GM12801 (cell line): ENCODE results near the gene PIKFYVE.

Source experiments
- CTCF ChIP-seq: IDR thresholded peaks from one replicate; pipeline ENCODE4 v1.5.1; 2011; ENCODE audit warnings: control low read depth; ENCODE audit not compliant: insufficient read length; ENCODE audit errors: extremely low read depth

PIKFYVE gene

DNA sequence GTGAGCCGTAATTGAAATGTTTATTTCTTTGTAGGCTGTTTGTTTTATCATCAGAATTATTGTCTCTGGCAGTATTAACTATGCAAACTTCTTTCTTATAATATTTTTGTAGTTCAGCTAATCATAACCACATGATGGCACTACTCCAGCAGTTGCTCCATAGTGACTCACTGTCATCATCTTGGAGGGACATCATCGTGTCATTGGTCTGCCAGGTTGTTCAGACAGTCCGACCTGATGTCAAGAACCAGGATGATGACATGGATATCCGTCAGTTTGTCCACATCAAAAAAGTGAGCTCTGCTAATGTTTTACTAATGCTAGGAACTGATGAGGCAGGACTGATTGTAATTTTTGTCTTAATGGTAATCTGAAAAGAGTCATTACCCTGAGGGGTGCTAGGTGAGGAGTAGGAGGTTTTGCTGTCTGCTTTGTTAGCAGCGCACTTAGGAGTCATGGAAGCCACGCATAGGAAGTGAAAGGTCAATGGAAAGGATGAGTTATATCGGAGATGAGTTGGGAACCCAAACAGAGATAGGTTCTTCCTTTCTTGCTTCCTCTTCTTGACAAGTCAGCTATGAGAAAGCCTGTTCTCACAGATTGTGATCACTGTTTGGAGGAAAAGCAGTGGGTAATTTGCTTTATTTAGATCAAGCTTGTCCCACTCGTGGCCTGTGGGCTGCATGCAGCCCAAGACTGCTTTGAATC is 49.2 kb downstream of the PIKFYVE start:
- TF ChIP-seq CTCF: no peak

- no peak for TF ChIP-seq CTCF
These were observed 52.1 kb downstream of the PIKFYVE start for GRCh38 chr2:208318127-208318526.

DNA sequence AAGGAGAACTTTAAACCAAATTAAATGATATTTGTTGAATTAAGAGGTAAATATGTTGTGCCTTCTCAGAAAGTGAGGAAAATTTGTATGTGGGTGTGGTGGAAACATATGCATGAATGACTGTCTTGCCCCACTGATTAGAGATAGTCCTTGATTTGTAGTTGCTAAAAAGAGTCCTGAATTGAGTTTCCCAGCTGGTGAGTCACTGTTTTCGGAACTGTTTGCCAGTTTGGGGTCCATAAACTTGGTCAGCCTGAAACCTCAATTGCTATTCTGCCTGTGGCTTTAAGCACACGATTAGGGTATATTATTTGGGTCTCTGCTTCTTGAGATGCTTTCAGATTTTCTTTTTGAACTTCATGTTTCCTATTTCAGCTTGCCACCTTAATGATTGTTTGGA is 53.3 kb downstream of the PIKFYVE start:
- no peak for TF ChIP-seq CTCF

DNA sequence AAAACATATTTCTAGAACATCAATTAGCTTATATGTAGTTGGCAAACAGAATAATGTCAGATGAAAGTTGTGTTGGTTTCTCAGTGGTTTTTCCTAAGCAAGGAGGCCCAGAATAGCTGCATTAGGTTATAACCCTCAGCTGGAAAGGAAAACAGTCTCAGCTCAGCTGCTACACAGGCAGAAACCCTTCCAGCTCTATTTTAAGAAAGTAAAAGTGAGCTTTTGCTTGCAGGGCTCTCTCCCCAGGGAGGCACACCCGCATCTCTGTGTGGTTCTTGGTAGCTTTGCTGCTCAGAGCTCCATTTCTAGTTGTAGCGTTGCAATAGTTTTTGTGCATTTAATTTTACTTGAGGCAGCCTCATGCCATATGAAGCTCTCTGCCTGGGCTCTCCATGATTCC is 54.6 kb downstream of the PIKFYVE start:
- TF ChIP-seq CTCF: no peak

GRCh38 chr2:208326016-208326415 is 60.0 kb downstream of the PIKFYVE start:
- TF ChIP-seq CTCF: no peak

DNA sequence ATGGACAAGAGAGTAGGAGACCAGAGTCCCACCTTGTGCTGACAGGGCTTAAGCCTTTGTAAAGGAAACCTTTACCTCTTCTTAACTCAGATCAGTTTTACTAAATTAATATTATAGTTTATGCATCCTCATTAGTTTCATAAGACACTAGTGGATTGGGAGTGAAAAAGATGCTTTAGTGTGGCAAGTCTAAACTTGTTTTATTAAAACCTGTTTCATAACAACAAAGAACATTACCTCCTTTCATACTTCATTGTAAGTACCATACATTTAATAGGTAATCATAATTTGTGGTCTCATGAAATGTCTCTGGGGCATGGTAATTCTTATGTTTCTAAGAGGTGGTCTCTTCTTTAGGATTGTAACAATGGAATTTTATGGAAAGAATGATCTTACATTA is 63.4 kb downstream of the PIKFYVE start:
- TF ChIP-seq CTCF: no peak

DNA sequence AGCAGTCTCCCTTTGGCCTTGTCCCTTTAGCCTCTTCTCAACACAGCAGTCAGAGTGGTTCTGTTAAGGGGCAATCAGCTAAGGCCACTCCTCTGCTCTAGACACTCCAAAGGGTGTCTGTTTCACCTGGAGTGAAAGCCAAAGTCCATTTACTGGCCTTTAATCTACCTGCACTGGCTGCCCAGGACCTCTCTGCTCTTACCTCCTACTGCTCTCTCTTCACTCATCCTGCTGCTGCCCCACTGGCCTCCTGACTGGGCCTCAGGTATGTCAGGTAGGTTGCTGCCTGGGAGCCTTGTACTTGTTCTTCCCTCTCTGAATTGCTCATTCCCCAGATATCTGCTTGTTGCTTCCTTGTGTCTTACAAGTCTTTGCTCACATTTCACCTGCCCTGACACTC is 68.2 kb downstream of the PIKFYVE start:
- no peak for TF ChIP-seq CTCF
